ENCODE measurements around the gene MAP3K15. TPM values are rescaled to one million over a fixed set of nuclear protein-coding genes. Genes with fewer than 3 reads are reported as not detected.

Gene MAP3K15
- polyA plus RNA-seq, 1 of the 3 experiments (the other 2 are of a cell fraction), result 0.07 TPM

DNA sequence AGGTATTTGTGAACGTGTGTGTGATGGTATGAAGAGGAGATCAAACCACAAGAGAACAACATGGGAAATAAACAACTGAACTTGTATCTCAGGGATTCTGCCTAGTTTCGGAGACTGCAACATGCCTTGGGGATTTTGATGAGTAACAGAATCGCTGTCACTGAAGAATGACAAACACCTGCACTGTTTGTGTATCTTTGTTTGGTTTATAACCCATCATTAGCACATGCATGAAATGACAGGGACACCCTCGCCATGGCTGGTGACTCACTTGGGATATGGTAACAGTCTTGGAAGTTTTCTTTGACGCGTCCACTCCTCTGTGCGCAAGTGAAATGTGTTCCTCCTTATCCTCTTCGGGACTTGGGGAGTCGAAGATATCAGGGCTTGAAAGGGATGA, 30.3 kb upstream of the MAP3K15 start:
- TF ChIP-seq, protein P1, sequence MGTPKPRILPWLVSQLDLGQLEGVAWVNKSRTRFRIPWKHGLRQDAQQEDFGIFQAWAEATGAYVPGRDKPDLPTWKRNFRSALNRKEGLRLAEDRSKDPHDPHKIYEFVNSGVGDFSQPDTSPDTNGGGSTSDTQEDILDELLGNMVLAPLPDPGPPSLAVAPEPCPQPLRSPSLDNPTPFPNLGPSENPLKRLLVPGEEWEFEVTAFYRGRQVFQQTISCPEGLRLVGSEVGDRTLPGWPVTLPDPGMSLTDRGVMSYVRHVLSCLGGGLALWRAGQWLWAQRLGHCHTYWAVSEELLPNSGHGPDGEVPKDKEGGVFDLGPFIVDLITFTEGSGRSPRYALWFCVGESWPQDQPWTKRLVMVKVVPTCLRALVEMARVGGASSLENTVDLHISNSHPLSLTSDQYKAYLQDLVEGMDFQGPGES (IDR thresholded peaks at IDR 0.05; ENCODE audit: low read depth, low read length), result no peak
- TF ChIP-seq ELF1 (IDR thresholded peaks at IDR 0.05) (no peak), JUND (IDR thresholded peaks at IDR 0.05) (no peak), EP300 (IDR thresholded peaks at IDR 0.05; ENCODE audit: borderline replicate concordance in 1 of 2, low read depth in 1 of 2, low read length in 1 of 2) (no peak), YY1 (IDR thresholded peaks at IDR 0.05; ENCODE audit: low read depth) (no peak), TEAD4 (IDR thresholded peaks at IDR 0.05; ENCODE audit: borderline replicate concordance, insufficient read depth) (no peak), SIN3A (IDR thresholded peaks at IDR 0.05; ENCODE audit: borderline replicate concordance, low read depth, low read length) (no peak), TAF1 (IDR thresholded peaks at IDR 0.05; ENCODE audit: borderline replicate concordance, low read depth, low read length) (no peak), MXI1 (IDR thresholded peaks at IDR 0.05; ENCODE audit: low read depth, low read length) (no peak), FOXJ3 (CRISPR knock-in tag; IDR thresholded peaks at IDR 0.05) (no peak), RFX5 (IDR thresholded peaks at IDR 0.05; ENCODE audit: low read length) (no peak), CHD2 (IDR thresholded peaks at IDR 0.05; ENCODE audit: low read length, partially characterized antibody) (no peak), NFIC (IDR thresholded peaks at IDR 0.05; ENCODE audit: borderline replicate concordance) (no peak), SMC3 (IDR thresholded peaks at IDR 0.05; ENCODE audit: low read depth, low read length) (no peak)
- TF ChIP-seq, protein P2, sequence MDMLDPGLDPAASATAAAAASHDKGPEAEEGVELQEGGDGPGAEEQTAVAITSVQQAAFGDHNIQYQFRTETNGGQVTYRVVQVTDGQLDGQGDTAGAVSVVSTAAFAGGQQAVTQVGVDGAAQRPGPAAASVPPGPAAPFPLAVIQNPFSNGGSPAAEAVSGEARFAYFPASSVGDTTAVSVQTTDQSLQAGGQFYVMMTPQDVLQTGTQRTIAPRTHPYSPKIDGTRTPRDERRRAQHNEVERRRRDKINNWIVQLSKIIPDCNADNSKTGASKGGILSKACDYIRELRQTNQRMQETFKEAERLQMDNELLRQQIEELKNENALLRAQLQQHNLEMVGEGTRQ (IDR thresholded peaks at IDR 0.05; ENCODE audit: borderline replicate concordance, low read depth, low read length), result no peak
- TF ChIP-seq, protein P3, sequence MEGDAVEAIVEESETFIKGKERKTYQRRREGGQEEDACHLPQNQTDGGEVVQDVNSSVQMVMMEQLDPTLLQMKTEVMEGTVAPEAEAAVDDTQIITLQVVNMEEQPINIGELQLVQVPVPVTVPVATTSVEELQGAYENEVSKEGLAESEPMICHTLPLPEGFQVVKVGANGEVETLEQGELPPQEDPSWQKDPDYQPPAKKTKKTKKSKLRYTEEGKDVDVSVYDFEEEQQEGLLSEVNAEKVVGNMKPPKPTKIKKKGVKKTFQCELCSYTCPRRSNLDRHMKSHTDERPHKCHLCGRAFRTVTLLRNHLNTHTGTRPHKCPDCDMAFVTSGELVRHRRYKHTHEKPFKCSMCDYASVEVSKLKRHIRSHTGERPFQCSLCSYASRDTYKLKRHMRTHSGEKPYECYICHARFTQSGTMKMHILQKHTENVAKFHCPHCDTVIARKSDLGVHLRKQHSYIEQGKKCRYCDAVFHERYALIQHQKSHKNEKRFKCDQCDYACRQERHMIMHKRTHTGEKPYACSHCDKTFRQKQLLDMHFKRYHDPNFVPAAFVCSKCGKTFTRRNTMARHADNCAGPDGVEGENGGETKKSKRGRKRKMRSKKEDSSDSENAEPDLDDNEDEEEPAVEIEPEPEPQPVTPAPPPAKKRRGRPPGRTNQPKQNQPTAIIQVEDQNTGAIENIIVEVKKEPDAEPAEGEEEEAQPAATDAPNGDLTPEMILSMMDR (IDR thresholded peaks at IDR 0.05), result no peak
- TF ChIP-seq, protein P4, sequence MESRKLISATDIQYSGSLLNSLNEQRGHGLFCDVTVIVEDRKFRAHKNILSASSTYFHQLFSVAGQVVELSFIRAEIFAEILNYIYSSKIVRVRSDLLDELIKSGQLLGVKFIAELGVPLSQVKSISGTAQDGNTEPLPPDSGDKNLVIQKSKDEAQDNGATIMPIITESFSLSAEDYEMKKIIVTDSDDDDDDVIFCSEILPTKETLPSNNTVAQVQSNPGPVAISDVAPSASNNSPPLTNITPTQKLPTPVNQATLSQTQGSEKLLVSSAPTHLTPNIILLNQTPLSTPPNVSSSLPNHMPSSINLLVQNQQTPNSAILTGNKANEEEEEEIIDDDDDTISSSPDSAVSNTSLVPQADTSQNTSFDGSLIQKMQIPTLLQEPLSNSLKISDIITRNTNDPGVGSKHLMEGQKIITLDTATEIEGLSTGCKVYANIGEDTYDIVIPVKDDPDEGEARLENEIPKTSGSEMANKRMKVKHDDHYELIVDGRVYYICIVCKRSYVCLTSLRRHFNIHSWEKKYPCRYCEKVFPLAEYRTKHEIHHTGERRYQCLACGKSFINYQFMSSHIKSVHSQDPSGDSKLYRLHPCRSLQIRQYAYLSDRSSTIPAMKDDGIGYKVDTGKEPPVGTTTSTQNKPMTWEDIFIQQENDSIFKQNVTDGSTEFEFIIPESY (IDR thresholded peaks at IDR 0.05; ENCODE audit: borderline replicate concordance, low read depth), result no peak
- TF ChIP-seq, protein P5, sequence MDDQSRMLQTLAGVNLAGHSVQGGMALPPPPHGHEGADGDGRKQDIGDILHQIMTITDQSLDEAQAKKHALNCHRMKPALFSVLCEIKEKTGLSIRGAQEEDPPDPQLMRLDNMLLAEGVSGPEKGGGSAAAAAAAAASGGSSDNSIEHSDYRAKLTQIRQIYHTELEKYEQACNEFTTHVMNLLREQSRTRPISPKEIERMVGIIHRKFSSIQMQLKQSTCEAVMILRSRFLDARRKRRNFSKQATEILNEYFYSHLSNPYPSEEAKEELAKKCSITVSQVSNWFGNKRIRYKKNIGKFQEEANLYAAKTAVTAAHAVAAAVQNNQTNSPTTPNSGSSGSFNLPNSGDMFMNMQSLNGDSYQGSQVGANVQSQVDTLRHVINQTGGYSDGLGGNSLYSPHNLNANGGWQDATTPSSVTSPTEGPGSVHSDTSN (IDR thresholded peaks at IDR 0.05), result no peak
- Histone ChIP-seq H3K4me2 (no peak overlapping the region), H3K9ac (no peak overlapping the region), H3K9me3 (no peaks in the 10 kb centered on the region), H3K36me3 (replicated peaks in 1 of 2; ENCODE audit: control insufficient read depth in 1 of 2, insufficient read depth in 2 of 2, low read length in 1 of 2) (peaks cover 6 to 58% of the 10 kb centered on the region in 2 experiments), H3K79me2 (ENCODE audit: insufficient read depth) (no peaks in the 10 kb centered on the region), H3K27me3 (ENCODE audit: insufficient read depth) (no peaks in the 10 kb centered on the region), H4K20me1 (ENCODE audit: insufficient read depth) (0 out of 2 replicates have a peak, but pooled peaks cover 4% of the 10 kb centered on the region), H3K4me1 (ENCODE audit: control insufficient read depth in 1 of 2, insufficient read depth in 2 of 2, low read depth in 1 of 2, low read length in 1 of 2) (no peaks in the 10 kb centered on the region), H3K27ac (ENCODE audit: low read depth in 2 of 2, low read length in 1 of 2) (no peak overlapping the region), H3F3A (replicated peaks; ENCODE audit: insufficient read depth) (no peaks in the 10 kb centered on the region), H3K4me3 (ENCODE audit: low read depth in 2 of 2, low read length in 1 of 2) (no peak overlapping the region), H3K9me2 (no peaks in the 10 kb centered on the region), H2AFZ (ENCODE audit: low read depth) (no peak overlapping the region)
- WGBS (ENCODE audit: low lambda C conversion rate), result 68% methylated on average over 9 of the region's 9 CpGs
- ChIA-PET CTCF (interaction anchor here (0.6 to 1.3 kb wide), 3 partner anchors 43 to 201 kb away, joined by 3 to 4 read pairs (median 4); no protein-coding TSS in a partner anchor), POLR2A (no interaction called here)
- no peak for DNase-seq
